ENCODE data around the gene TRIM36. TPM values are rescaled to one million over a fixed set of nuclear protein-coding genes. Genes with fewer than 3 reads are reported as not detected.

The TRIM36 gene
- total and polyA plus RNA-seq, 10 of the 15 experiments (the other 5 are each of a cell fraction or from before 2014, with no cell fraction given), result 0.01 to 0.09 (median 0.07) TPM; not detected in 6

- TF ChIP-seq HDAC6 (IDR thresholded peaks at IDR 0.05; ENCODE audit: unreplicated experiment), result no peak
- TF ChIP-seq LARP7 (IDR thresholded peaks at IDR 0.05), result peak; percentile 34; the same call in 1 of the 2 replicates
- no peak for TF ChIP-seq HCFC1 (IDR thresholded peaks at IDR 0.05; ENCODE audit: low read length)
- TF ChIP-seq SP1 (IDR thresholded peaks at IDR 0.05; ENCODE audit: low read depth, low read length), result peak; percentile 80
- no peak for TF ChIP-seq CBFB (IDR thresholded peaks at IDR 0.05; ENCODE audit: low read depth)
- no peak for TF ChIP-seq PAX8 (IDR thresholded peaks at IDR 0.05)
- TF ChIP-seq SRF (IDR thresholded peaks at IDR 0.05; ENCODE audit: low read depth in 2 of 2, low read length in 2 of 2), result no peak
- TF ChIP-seq TCF12 (IDR thresholded peaks at IDR 0.05; ENCODE audit: low read depth, low read length), result peak; percentile 71; the same call in 1 of the 2 replicates
- TF ChIP-seq ETV6 (conservative IDR thresholded peaks at IDR 0.05 in 1 of 2, IDR thresholded peaks at IDR 0.05 in 1 of 2; ENCODE audit: borderline replicate concordance in 1 of 2, low read depth in 1 of 2), result no peak
- no peak for TF ChIP-seq HDAC2 (IDR thresholded peaks at IDR 0.05)
- peak; percentile 13 to 36 (median 26); a peak in 4 of 6 replicates for TF ChIP-seq CTCF (IDR thresholded peaks at IDR 0.05 in 2 of 3, conservative IDR thresholded peaks at IDR 0.05 in 1 of 3; ENCODE audit: control insufficient read depth in 2 of 3, extremely low read depth in 1 of 3, insufficient read depth in 1 of 3, low read depth in 3 of 3, low read length in 3 of 3)
- no peak for TF ChIP-seq PRDM15 (CRISPR knock-in tag; IDR thresholded peaks at IDR 0.05)
- peak; percentile 77 for TF ChIP-seq MXI1 (IDR thresholded peaks at IDR 0.05; ENCODE audit: low read depth, low read length)
Measured at GRCh38 chr5:115169487-115170133, at the start of gene TRIM36 (continued).

Measured in GM12878 (cell line).